ENCODE measurements around the gene DNAJC5G.

Gene DNAJC5G

GRCh38 chr2:27236626-27237025 is 38.6 kb upstream of the DNAJC5G start:
- H3K4me3 ChIP-seq (ENCODE audit: control insufficient read depth, low read depth, low read length) = no peak overlapping the region
- TF ChIP-seq CTCF (IDR thresholded peaks at IDR 0.05; ENCODE audit: control insufficient read depth, insufficient read depth, low read depth, low read length, missing control alignments) = no peak
- no peak for DNase-seq (ENCODE audit: low read depth)

- no peak for TF ChIP-seq CTCF (IDR thresholded peaks at IDR 0.05; ENCODE audit: control insufficient read depth, insufficient read depth, low read depth, low read length, missing control alignments)
- no peak for DNase-seq (ENCODE audit: low read depth)
- no peak overlapping the region for H3K4me3 ChIP-seq (ENCODE audit: control insufficient read depth, low read depth, low read length)
These were observed 37.8 kb upstream of the DNAJC5G start for GRCh38 chr2:27237341-27237945.

- TF ChIP-seq CTCF (IDR thresholded peaks at IDR 0.05; ENCODE audit: control insufficient read depth, insufficient read depth, low read depth, low read length, missing control alignments) = no peak
- no peak for DNase-seq (ENCODE audit: low read depth)
- H3K4me3 ChIP-seq (ENCODE audit: control insufficient read depth, low read depth, low read length) = no peak overlapping the region
These were observed 36.3 kb upstream of the DNAJC5G start for GRCh38 chr2:27238976-27239375.

GRCh38 chr2:27240406-27240805 is 34.8 kb upstream of the DNAJC5G start:
- no peak for DNase-seq (ENCODE audit: low read depth)
- no peak overlapping the region for H3K4me3 ChIP-seq (ENCODE audit: control insufficient read depth, low read depth, low read length)
- no peak for TF ChIP-seq CTCF (IDR thresholded peaks at IDR 0.05; ENCODE audit: control insufficient read depth, insufficient read depth, low read depth, low read length, missing control alignments)

GRCh38 chr2:27241761-27242613 is 33.2 kb upstream of the DNAJC5G start:
- no peak for DNase-seq (ENCODE audit: low read depth)
- TF ChIP-seq CTCF (IDR thresholded peaks at IDR 0.05; ENCODE audit: control insufficient read depth, insufficient read depth, low read depth, low read length, missing control alignments) = no peak
- H3K4me3 ChIP-seq (ENCODE audit: control insufficient read depth, low read depth, low read length) = no peak overlapping the region

GRCh38 chr2:27242614-27242951 is 32.6 kb upstream of the DNAJC5G start:
- no peak overlapping the region for H3K4me3 ChIP-seq (ENCODE audit: control insufficient read depth, low read depth, low read length)
- no peak for TF ChIP-seq CTCF (IDR thresholded peaks at IDR 0.05; ENCODE audit: control insufficient read depth, insufficient read depth, low read depth, low read length, missing control alignments)
- DNase-seq (ENCODE audit: low read depth) = no peak
